GM21723 (cell line): ENCODE data around the gene MAGI1.

Experiments
- ATAC-seq: cut with Tn5 transposase; IDR thresholded peaks from one replicate; pipeline ENCODE4 v1.9.1; 2021; ENCODE audit warnings: mild to moderate bottlenecking, moderate library complexity; ENCODE audit not compliant: unreplicated experiment

Gene MAGI1

DNA sequence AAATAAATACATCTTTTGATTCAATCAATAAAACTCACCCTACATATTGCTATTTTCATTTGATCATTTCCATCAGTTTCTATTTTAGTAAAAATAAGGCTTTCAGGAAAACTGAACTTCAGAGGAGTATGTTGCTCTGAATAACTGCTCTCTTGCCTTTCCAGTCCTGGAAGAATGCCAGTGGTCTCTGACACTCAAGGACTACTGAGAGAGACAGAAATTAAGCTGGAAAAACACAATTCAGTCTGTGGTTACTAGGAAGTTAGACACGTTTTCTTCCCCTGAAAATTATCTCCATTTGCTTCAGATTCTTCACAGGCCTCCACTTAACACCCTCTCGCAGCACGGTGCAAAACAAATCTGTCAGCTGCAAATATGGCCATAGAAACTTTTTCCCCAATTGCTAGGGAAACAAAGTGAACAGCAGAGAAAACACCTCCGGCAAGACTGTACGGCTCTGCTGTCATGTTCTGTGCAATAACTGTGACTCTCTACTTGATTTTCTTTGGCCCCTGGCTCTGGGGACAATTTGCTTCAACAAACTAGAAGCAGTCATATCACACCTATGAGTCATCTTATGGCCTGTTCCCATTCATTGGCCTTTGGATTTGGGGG is 353.0 kb downstream of the MAGI1 start:
- no peak for ATAC-seq

DNA sequence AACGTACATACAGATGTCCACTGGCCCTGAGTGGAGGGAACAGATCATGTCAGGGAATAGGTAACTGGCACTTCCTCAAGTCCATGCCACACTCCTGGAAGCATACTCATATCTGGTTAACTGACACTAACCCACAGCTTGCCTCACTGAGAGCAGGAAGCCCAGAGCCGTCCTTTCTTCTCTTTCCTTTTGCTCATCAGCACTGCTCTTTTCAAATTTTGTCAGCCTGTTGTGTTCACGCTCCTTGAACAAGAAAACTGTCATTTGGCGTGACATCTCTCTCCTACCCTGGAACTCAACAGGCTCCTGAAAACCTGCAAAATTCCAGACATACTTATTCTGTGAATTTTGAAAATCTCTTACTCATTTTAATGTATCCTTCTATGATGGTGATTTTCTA is 360.2 kb downstream of the MAGI1 start:
- no peak for ATAC-seq

DNA sequence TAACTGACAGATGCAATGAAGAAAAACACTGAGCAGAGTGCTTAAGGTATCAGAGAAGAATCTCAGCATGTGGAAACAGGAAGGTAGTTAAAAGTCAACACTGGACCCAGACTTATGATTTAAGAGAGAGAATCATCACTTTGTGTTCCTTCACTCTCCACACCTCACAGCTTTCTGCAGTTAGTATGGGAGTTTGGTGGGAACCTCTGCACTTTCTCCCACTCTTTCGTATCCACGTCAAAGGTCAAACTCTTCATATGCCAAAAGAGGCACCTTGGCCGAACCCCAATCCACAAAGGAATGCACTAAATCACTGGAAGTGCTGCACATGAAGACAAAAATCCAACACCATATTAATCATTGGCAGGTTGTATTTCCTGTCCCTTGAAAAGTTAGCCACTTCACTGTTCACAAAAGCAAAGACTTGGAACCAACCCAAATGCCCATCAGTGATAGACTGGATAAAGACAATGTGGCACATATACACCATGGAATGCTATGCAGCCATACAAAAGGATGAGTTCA is 361.2 kb downstream of the MAGI1 start:
- no peak for ATAC-seq

DNA sequence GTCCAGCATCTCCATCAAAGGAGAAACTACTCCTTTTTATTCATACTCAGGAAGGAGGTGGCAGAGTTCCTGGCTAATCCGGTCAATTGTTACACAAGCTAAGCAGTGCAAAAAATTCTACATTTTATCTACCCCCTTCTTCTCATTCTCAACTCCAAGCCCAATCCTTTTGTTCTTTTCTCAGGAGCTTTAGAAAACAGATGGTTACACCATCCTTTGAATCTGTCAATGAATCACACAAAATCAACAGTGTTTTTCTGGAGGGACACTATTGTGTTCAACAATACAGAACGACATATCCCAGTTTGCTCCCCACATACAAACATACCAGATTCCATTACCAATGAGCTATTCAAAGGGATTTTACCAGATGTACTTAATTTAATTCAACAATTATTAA is 362.1 kb downstream of the MAGI1 start:
- ATAC-seq = no peak

DNA sequence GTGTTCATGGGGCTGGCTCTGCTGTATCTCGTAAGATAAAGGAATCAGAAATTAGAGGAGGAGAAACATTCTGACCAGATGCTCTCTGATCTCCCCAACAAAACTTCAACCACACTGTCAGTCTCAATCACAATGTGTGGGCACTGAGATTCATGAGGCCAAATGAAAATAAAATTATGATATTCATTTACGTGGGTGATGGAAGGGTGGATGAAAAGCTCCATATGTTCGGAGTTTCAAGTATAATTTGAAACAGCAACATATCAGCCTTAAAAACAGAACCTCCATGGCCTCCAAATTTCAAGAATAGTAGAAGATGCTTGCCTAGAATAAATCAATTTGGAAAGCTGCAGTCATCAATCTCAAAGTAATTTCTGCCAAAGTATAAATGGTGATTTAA is 363.7 kb downstream of the MAGI1 start:
- ATAC-seq = no peak

DNA sequence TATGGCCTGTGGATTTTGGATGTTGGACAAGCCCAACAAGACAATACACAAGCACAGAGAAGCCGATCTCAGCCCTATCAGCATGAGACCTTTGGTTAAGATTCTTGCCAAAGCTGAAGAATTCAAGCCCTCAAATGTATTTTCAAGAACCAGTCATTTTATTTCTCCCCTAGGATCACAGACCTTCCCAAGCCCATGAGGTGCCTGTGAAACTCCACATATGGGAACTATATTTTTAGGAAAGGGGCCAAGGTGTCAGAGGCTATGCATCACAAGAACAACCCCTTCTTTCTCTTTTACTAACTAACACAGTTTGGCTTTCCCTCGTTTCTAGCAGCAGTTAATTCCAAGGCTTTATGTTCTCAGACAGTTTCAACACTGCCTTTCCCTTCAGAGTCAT is 364.5 kb downstream of the MAGI1 start:
- ATAC-seq = no peak

DNA sequence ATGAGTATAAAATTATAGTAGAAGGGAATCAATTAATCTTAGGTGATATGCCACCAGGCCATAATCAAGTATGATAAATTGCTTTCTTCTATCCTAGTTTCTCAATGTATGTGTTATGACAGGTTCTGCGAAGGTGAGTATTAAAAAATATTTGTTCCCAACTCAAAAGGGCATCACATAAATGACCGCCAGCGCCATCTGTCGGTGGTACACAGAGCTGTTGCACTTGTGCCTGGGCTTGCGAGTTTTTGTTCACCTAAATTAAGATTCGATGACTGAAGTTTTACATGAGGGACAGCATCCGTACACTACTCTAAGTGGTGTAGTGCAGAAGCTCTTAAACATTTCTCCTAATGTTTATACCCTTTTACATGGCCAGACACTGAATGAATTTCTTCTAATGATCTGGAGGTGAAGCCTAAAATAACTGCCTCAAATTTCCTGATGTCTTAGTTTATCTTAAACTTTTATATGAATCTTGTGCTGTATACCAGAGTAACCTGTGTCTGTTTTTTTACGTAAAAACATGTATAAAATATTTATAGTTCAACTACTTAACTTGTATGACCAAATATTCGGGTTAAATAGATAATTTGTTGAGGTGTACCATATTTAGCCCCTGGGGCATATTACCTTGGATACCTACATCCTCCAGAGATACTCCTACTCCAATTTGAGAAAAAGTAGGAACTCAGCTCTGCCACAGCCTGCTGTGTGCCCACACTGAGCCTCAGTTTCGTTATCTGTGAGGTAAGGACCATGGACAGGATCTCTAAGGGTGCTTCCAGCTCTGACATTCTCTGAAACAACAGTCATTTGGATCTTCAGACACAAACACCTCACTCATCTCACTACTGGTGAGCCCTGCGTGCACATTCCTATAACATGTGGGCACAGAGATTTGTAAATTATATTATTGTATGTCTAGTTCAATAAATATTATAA is 365.6 kb downstream of the MAGI1 start:
- no peak for ATAC-seq

DNA sequence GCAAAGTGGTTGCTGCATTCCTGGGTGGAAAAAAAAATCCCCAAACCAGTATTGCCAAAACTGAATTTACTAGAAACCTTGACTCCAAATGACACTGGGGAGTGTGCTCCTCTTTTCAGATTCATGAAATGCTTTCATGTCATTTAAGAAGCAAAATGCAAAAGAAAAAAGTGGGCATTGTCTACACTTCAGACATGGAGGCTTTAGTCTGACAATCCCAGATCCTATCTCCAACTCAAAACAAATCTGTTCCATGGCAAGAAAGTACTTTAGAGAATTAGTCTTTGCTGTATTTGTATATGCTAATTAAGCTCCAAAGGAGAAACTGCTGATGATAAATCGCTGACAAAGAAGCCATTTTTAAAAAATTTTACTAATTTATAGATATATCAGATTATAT is 366.7 kb downstream of the MAGI1 start:
- no peak for ATAC-seq

DNA sequence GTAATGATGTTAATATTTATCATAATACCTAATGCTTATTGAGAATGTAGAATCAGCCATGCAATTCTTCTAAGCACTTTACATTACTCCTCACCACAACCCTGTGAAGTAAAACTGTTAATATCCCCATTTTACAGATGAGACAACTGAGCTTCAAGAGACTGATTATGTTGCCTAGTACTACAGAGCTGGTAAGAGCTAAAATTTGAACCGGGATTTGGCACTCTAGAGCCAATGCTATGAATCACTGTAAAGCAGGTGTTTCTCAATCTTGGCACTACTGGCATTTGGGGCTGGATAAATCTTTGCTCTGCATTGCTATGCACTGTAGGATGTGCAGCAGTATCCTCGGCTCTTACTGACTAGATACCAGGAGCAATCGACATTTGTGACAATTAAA is 367.7 kb downstream of the MAGI1 start:
- ATAC-seq = no peak

DNA sequence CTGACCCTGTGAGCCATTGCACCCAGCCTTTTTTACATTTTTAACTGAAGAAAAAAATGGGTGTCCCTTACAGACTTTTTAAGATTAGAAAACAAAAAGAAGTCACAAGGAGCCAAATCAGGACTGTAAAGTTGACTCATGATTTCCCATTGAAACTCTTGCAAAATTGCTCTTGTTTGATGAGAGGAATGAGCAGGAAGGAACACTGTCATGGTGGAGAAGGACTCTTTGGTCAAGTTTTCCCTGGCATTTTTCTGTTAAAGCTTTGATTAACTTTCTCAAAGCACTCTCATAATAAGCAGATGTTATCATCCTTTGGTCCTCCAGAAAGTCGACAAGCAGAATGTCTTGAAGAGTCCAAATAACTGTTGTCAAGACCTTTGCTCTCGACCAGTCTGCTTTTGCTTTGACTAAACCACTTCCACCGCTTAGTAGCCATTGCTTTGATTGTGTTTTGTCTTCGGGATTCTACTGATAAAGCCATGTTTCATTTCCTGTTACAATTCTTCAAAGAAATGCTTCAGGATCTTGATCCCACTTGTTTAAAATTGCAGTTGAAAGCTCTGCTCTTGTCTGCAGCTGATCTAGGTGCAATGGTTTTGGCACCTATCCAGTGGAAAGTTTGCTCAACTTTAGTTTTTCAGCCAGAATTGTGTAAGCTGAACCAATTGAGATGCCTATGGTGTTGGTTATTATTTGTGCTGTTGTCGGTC is 369.4 kb downstream of the MAGI1 start:
- ATAC-seq = no peak

DNA sequence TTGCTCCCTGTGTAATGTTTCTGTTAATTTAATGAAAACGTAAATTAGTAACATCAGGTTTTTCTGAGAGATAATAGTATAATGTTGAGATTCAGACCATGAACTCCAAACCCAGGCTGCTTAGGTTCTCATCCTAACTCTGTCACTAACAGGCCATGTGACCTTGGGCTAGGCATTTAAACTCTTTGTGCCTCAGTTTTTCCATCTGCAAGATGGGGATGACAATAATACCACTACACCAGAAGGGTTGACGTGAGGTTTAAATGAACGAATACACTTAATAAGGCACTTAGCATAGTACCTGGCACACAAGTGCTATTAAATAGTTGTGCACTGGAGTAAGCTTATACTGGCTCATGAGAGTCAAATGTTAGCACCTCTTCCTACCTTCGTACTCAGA is 370.8 kb downstream of the MAGI1 start:
- ATAC-seq = no peak

DNA sequence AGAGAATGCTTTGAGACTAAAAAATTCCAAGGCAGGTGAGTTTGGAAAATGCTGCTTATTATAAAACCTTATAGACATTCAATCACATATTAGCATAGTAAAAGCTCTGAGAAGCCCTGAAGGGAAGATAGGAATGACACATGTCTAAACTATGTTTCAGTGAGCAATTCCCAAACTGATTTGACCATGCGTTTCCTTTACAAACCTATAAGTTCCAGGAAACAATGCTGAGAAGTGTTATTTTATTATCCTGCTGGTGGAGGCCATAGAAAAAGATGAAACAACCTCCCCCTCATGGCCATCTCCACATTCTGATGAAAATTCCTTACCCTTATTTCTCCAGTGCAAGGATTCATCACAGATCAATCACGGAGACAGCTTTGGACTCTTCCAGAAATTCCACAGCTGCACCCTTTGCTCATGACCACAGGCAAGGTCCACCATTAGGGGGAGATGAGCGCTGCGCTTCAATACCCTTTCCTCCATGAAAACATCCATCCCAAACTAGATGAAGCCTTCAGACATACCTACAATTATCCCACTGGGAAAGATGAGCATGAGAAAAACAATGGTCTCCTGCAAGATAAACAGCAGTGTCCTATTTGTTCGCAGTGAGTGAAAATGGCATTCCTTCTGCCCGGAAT is 372.1 kb downstream of the MAGI1 start:
- no peak for ATAC-seq

DNA sequence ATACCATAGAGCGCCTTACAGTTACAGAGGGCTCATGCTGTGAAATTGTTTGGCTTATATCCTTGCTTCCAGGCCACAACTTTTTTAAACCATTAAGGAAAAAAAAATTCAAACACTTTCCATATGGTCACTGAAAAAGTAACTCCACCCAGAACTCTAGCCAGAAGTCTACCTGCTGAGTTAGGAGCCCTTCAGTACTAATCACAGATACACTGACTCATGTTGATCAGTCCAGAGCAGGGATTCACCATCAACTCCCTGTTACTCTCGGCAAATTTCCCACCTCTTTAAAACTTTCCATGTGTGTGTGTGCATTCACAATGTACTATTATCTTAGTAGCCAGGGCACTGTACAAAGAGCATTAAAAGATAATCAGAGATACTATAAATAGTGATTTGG is 372.8 kb downstream of the MAGI1 start:
- ATAC-seq = no peak

DNA sequence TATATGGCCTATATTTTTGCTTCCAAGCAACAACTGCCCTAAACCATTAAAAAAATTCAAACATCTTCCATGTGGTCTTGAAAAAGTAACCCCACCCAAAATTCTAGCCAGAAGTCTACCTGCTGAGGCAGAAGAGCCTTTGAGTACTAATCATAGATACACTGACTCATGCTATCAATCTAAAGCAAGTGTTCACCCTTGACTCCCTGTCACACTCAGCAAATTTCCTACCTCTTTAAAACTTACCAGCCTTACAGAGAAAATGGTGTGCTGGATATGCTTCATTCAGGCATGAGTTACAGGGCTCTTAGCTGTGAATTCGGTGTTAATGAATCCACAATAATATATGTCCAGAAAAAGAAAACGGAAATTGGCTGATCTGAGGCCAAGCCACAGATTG is 373.8 kb downstream of the MAGI1 start:
- ATAC-seq = no peak

DNA sequence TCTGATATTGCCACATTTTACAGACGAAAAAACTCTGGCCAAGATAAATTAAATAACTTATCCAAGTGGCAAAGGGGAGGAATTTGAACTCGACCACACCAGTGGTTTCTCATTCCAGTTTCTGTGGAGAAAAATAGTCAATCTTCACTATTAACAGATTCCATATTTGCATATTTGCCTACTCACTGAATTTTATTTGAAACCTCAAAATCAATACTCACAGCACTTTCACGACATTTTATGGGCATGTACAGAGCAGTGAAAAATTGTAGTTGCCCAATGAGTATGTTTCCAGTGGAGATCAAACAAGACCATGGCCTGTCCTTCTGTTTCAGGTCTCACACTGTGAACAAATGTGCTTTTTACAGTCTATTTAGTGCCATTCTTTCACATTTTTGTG is 374.3 kb downstream of the MAGI1 start:
- no peak for ATAC-seq

DNA sequence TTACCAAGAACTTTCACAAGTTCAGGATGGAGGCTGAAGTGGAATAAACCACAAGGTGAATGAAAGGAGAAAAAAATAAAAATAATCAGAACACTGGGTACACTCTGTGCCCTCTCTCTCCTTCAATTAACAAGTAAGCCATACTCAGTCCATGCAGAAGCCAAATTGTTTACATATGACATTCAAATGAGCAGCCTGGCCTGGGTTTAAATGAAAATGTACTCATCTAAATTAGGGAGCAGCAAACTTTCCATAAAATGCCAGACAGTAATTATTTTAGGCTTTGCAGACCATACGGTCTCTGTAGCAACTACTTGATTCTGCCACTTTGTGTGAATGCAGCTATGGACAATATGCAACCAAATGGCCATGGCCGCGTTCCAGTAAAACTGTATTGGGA is 376.6 kb downstream of the MAGI1 start:
- ATAC-seq = no peak

DNA sequence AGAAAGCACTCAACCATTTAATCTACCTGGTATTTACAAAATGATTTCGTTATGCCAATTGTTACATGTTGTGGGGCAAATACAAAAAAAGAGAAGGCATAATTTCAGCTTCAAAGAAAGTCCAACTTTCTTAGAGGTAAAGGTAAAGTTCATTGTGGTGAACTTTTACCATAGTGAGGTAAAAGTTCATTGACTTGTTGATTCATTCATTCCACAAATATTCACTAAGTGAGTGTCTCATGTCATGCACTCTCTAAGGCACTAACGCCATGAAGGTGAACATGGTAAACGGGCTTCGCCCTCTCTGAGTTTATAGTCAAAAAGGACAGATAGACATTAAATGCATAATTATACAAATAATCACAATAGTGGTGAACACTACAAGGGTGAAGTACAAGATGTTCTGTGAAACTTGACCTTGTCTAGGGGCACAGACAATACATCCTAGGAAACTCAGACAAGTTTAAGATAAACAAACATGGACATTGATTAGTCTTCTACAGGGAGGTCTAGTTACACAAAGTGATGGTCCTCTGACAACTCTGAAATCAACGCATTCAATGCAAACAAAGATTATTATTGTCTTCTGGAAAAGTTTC is 378.6 kb downstream of the MAGI1 start:
- no peak for ATAC-seq

DNA sequence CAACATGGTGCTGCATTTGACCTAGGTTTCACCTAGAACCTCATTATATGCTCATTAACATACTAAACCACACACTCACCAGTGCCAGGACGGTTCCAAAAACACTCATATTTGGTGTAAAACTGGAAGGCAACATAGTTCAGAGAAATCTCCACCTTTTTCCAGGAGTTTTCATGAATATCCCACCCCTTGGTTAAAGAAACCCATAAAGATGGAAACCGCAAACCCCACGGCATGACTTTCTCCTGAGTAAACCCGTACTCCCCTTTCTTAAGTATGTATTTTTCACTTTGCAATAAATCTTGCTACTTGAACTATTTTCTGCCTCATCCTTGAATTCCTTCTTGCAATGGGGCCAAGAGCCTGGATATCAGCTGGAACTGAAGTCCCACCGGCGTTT is 379.3 kb downstream of the MAGI1 start:
- no peak for ATAC-seq

DNA sequence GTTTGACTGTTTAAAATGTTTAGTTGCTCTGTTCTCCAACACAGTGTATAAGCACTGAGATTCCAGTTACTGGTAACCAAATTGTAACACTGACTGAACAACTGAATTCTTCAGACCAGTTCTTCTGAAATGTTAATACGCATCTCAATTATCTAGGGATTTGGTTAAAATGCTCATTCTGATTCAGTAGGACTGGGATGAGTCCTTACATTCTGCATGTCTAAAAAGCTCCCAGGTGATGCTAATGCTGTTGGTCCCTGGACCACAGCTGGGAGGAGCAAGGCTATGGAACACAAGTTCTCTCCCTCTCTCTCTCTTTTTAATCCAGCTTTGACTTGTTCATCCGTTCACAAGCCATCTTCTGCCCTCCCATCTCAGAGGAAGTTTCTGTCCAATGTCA is 380.3 kb downstream of the MAGI1 start:
- ATAC-seq = no peak

DNA sequence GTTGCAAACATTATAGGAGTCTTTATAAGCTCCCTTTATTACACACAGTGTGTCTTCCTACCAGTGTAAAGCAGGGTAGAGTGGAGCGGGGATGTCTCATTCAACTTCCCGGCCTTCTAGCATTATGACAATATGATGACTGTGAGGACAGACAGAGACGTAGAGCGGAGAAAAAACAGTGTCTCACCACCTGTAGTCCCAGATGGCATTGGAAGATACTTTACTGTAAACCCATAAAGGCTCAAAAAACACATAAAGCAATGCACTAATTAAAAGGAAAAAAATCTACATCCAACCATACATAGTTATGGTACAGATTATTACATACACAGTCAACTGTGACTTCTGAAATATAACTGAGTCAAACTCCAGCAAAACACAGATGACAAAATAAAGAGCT is 383.7 kb downstream of the MAGI1 start:
- no peak for ATAC-seq

DNA sequence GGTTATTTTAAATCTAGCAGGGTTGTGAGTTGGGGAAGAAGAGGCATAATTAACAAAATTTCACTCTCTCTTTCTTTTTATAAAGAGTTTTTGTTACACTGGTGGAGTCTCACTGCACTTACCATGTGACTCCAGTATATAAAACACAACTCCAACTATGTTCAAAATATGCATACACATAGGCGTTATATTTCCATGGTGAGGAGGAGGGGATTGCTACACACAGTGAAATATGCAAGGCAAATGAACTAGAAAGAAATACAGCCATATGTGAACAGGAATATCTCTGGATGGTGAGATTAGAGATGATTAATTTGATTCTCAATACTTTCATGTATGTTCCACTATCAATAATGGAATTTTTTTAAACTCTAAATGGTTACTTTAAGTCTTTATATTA is 385.0 kb downstream of the MAGI1 start:
- ATAC-seq = no peak
